HFF-Myc (cell line): ENCODE results near the gene PGAP6.
"Not testable (repeated sequence)": the region's sequence is repeated elsewhere in the genome, so short reads cannot be mapped to it uniquely, and the experiment has no call there.

Source experiments
- DNase-seq: peaks from one replicate; pipeline ENCODE4 v3.0.0-alpha.2; 2011; ENCODE audit warnings: low read depth; ENCODE audit errors: extremely low read depth
- H3K4me3 ChIP-seq: replicated peaks from 2 replicates; pipeline ENCODE4 v1.5.1; 2011; ENCODE audit warnings: low read depth, mild to moderate bottlenecking, control low read depth, low read length
- CTCF ChIP-seq: IDR thresholded peaks from 2 replicates; pipeline ENCODE4 v1.5.1; 2012; ENCODE audit warnings: mild to moderate bottlenecking, low read depth, low read length, control low read depth; ENCODE audit errors: missing control alignments

The PGAP6 gene

DNA sequence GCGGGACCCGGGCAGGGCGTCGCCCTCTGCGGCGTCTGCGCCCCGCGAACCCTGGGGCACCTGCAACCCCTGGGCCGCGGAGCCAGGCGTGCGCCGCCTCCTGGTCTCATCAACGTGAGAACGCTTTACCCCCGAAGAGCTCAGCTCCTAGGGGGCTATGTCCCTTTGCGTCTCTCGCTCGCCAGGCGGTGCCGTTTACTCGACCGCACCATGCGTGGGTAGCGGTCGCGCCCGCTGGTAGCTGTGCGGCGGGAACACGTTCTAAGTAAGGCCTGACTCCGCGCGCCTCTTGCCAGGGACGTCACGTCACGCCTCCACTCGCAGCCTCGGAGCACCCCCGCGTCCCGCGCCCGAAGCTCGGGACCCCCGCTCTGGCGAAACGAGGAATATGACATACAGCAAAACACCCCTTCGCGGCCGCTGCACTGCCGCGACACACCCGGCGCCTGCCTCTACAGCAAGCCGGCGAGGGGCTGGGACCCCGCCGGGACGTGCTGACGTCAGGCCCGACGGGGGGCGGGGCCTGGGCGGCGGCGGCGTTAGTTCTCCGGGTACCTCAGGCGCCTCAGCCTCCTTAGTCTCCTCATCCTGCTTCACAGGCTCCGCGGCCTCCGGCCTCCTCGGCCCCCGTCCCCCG is 43.4 kb upstream of the PGAP6 start, which contains the start of gene RAB11FIP3:
Gene RAB11FIP3, plus strand, starts transcription at position 568 of the 637 bp plus-strand sequence. CDS start 358 bp downstream, outside the sequence.
- DNase-seq, result no peak
- H3K4me3 ChIP-seq, result peak within 1 kb of the TSS; percentile 65
- TF ChIP-seq CTCF, result peak; percentile 8

DNA sequence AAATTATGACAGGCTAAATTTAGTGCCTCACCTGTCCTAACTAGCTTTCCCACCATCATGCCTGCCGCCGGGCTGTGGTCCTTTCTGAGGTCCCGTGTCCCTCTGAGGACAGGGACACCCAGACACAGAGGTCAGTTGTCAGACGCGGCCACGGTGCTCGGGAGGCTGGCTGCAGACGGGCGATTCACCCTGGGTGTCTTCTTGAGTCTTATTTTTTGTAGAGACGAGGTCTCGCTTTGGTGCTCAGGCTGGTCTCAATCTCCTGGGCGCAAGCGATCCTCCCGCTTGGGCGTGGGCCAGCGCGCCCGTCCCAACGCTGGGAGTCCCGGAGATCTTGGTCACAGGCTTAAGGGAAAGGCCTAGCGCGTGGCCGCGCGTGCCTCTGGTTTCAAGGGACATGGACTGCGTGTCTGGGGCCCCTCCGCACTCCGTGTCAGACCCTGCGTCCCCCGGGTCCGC is 42.9 kb upstream of the PGAP6 start:
- peak overlapping the region; percentile 53 for H3K4me3 ChIP-seq
- no peak for DNase-seq
- TF ChIP-seq CTCF, result no peak

DNA sequence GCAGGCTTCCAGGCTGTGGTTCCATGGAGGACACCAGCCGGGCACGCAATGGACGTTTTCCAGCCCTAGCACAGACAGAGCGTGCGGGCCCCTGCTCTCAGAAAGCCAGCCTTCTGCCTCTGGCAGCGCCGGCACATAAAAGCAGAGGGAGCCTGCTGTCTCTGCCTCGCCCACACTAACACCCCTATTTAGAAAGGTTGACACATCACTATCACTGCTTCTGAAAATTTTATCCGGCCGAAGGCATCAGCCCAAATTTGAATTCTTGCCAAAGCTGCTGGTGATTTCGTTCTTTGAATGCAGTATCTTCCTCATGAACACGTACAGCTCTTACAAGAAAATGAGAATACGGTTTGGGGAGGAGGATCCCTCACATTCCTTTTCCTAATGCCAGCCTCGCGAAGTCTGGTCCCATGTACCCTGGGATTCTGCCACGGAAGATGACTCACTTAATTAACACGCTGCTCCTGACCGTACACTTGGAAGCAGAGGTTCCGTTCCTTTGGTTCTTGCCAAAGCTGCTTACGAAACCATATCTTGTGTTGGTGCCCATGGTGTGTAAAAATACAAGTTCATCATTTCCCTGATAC is 42.4 kb upstream of the PGAP6 start:
- H3K4me3 ChIP-seq, result peak overlapping the region; percentile 53
- DNase-seq, result peak; percentile 82
- no peak for TF ChIP-seq CTCF

GRCh38 chr16:422179-422578 is 40.4 kb upstream of the PGAP6 start:
- not testable (repeated sequence) for H3K4me3 ChIP-seq, DNase-seq

DNA sequence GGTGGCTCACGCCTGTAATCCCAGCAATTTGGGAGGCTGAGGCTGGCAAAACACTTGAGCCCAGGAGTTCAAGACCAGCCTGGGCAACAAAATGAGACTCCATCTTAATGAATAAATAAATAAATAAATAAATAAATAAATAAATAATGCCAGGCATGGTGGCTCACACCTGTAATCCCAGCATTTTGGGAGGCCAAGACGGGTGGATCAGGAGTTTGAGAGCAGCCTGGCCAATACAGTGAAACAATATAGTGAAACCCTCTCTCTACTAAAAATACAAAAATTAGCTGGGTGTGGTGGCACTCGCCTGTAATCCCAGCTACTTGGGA is 33.4 kb upstream of the PGAP6 start:
- not testable (repeated sequence) for H3K4me3 ChIP-seq, DNase-seq

- DNase-seq, result no peak
- no peak overlapping the region for H3K4me3 ChIP-seq
- TF ChIP-seq CTCF, result no peak
These were observed 32.8 kb upstream of the PGAP6 start for GRCh38 chr16:414395-415169.

DNA sequence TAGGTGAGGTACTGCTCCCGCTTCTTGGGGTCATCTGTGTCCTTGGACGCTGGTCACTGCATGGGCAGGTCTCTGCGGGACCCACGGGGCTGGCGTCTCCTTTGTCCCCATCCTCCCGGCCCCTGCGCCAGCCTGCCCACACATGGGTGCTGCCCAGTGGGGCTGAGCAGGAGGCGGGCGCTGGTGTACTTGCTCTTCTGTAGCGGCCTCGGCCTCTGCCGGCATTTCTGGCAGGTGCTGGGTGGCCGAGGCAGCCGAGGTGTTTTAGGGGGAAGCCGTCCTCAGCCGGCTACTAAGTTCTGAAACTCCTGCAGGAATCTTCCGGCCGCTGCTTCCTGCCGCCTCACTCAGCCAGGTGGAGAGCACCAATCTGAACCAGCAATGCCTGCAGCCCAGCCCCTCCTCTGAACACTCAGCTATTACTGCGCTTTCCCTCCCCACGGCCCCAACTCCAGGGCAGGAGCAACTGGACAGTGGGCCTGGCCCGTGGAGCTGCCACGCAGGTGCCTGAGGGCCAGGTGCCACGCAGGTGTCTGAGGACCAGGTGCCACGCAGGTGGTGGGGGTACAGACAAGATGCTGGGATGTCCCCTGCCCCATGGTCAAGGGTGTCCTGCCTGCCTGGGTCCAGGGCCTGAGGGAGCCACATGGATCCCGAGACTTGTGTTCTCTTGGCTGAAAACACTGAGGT is 29.9 kb upstream of the PGAP6 start:
- DNase-seq, result no peak

More for the DNA sequence above, 29.9 kb upstream of the PGAP6 start:
- TF ChIP-seq CTCF, result no peak
- H3K4me3 ChIP-seq, result no peak overlapping the region
